HepG2 (cell line): ENCODE results near the gene GPALPP1. TPM values are rescaled to one million over a fixed set of nuclear protein-coding genes. Genes with fewer than 3 reads are reported as not detected.
A peak's percentile ranks its signal among the peaks of the same experiment; 100 is the strongest.

Source experiments
- AHR ChIP-seq: IDR thresholded peaks from 2 replicates; pipeline ENCODE4 v1.6.1; 2018; ENCODE audit warnings: missing genetic modification reagents, missing compliant biosample characterization
- CBX2 ChIP-seq, 2 experiments: fragments of 200-600 bp in 1 of 2; sonication (generic); formaldehyde crosslinking in 1 of 2; IDR thresholded peaks; 2 replicates each; pipeline versions ENCODE4 v1.7.0 to v1.8.1; 2018 to 2022; ENCODE audit warnings: low read depth in 2 of 2, low read length in 1 of 2, mild to moderate bottlenecking in 1 of 2, missing genetic modification reagents in 1 of 2
- DNMT1 ChIP-seq: sonication (generic); formaldehyde crosslinking; IDR thresholded peaks from 2 replicates; pipeline ENCODE4 v1.5.1; 2020; ENCODE audit warnings: mild to moderate bottlenecking, missing genetic modification reagents
- EEA1 ChIP-seq: sonication (generic); formaldehyde crosslinking; IDR thresholded peaks from 2 replicates; pipeline ENCODE4 v1.5.1; 2020; ENCODE audit warnings: mild to moderate bottlenecking, missing genetic modification reagents, borderline replicate concordance
- FLYWCH1 ChIP-seq: sonication (generic); formaldehyde crosslinking; IDR thresholded peaks from 2 replicates; pipeline ENCODE4 v1.8.1; 2023; ENCODE audit warnings: mild to moderate bottlenecking, missing genetic modification reagents
- GABPA ChIP-seq, 2 experiments: IDR thresholded peaks; 2 replicates each; pipeline ENCODE4 v1.6.1; 2011 to 2016; ENCODE audit warnings: low read depth in 2 of 2, low read length in 1 of 2, missing biosample characterization in 1 of 2, missing genetic modification characterization in 1 of 2
- GTF2F1 ChIP-seq: fragments of 150-350 bp; IDR thresholded peaks from 2 replicates; pipeline ENCODE4 v1.6.1; 2014; ENCODE audit warnings: low read length
- GTF3A ChIP-seq: sonication (generic); formaldehyde crosslinking; conservative IDR thresholded peaks from 2 replicates; pipeline ENCODE4 v1.4.0; 2020; ENCODE audit warnings: mild to moderate bottlenecking, missing genetic modification reagents
- MEF2D ChIP-seq: sonication (generic); formaldehyde crosslinking; IDR thresholded peaks from 2 replicates; pipeline ENCODE4 v1.5.1; 2020; ENCODE audit warnings: mild to moderate bottlenecking, missing genetic modification reagents
- PCBP1 ChIP-seq: fragments of 200-400 bp; formaldehyde crosslinking; IDR thresholded peaks from 2 replicates; pipeline ENCODE4 v1.6.1; 2017; ENCODE audit warnings: mild to moderate bottlenecking, low read depth, low read length, borderline replicate concordance
- PHF5A ChIP-seq: IDR thresholded peaks from one replicate; pipeline ENCODE4 v1.6.1; 2018; ENCODE audit warnings: low read depth, missing genetic modification reagents; ENCODE audit not compliant: unreplicated experiment
- TP53 ChIP-seq: sonication (generic); formaldehyde crosslinking; conservative IDR thresholded peaks from 2 replicates; pipeline ENCODE4 v1.4.0; 2020; ENCODE audit warnings: missing genetic modification reagents
- ZFP41 ChIP-seq: sonication (generic); formaldehyde crosslinking; IDR thresholded peaks from 2 replicates; pipeline ENCODE4 v1.4.0; 2020; ENCODE audit warnings: mild to moderate bottlenecking, missing genetic modification reagents, borderline replicate concordance
- ZNF282 ChIP-seq: fragments of 450-650 bp; IDR thresholded peaks from 2 replicates; pipeline ENCODE4 v1.6.1; 2018; ENCODE audit not compliant: partially characterized antibody
- ZNF292 ChIP-seq: sonication (generic); formaldehyde crosslinking; IDR thresholded peaks from 2 replicates; pipeline ENCODE4 v1.8.1; 2022; ENCODE audit warnings: mild to moderate bottlenecking, low read depth, missing genetic modification reagents, borderline replicate concordance
- ZNF317 ChIP-seq: sonication (generic); formaldehyde crosslinking; IDR thresholded peaks from 2 replicates; pipeline ENCODE4 v1.5.0; 2020; ENCODE audit warnings: mild to moderate bottlenecking, missing genetic modification reagents
- ZNF468 ChIP-seq: sonication (generic); formaldehyde crosslinking; IDR thresholded peaks from 2 replicates; pipeline ENCODE4 v1.8.0; 2022; ENCODE audit warnings: mild to moderate bottlenecking, moderate library complexity, missing genetic modification reagents
- ZNF547 ChIP-seq: sonication (generic); formaldehyde crosslinking; IDR thresholded peaks from 2 replicates; pipeline ENCODE4 v1.5.1; 2020; ENCODE audit warnings: mild to moderate bottlenecking, missing genetic modification reagents
- ZNF558 ChIP-seq: sonication (generic); formaldehyde crosslinking; IDR thresholded peaks from 2 replicates; pipeline ENCODE4 v1.9.0; 2022; ENCODE audit warnings: mild to moderate bottlenecking, missing genetic modification reagents, borderline replicate concordance
- ZNF749 ChIP-seq: sonication (generic); formaldehyde crosslinking; IDR thresholded peaks from 2 replicates; pipeline ENCODE4 v1.8.0; 2022; ENCODE audit warnings: mild to moderate bottlenecking, missing genetic modification reagents, moderate library complexity, borderline replicate concordance
- polyA plus RNA-seq, 8 experiments: library from polyadenylated mRNA; depleted of rRNA in 3 of 8; stranded (reverse) in 7 of 8; unstranded in 1 of 8; fragments of >200 nt; fragmentation: Illumina TruSeq in 4 of 8; extraction: Trizol in 4 of 8; gene quantifications; 2 replicates each; pipeline versions ENCODE4 v1.2.1 to v1.2.3, GENCODE V29; 2011 to 2016; ENCODE audit warnings: low read depth in 4 of 8, missing spikeins in 1 of 8, mixed read lengths in 1 of 8; ENCODE audit not compliant: insufficient read depth in 1 of 8
- total RNA-seq, 5 experiments: library from RNA; depleted of rRNA; stranded (reverse); fragments of >200 nt; fragmentation: Illumina TruSeq; extraction: Trizol; gene quantifications; 2 replicates each; pipeline ENCODE4 v1.2.3, GENCODE V29; 2016; ENCODE audit warnings: low read depth in 1 of 5
- TF ChIP-seq, protein P1 (sequence below): sonication (generic); formaldehyde crosslinking; IDR thresholded peaks from 2 replicates; pipeline ENCODE4 v1.8.1; 2023; ENCODE audit warnings: missing genetic modification reagents, mild to moderate bottlenecking, borderline replicate concordance
- TF ChIP-seq, protein P2 (sequence below): sonication (generic); formaldehyde crosslinking; IDR thresholded peaks from 2 replicates; pipeline ENCODE4 v1.9.0; 2022; ENCODE audit warnings: missing genetic modification reagents, mild to moderate bottlenecking, borderline replicate concordance
- TF ChIP-seq, protein P3 (sequence below): sonication (generic); formaldehyde crosslinking; IDR thresholded peaks from 2 replicates; pipeline ENCODE4 v1.4.0; 2020; ENCODE audit warnings: missing genetic modification reagents, borderline replicate concordance
- TF ChIP-seq, protein P4 (sequence below): sonication (generic); formaldehyde crosslinking; IDR thresholded peaks from 2 replicates; pipeline ENCODE4 v1.8.1; 2023; ENCODE audit warnings: mild to moderate bottlenecking, missing genetic modification reagents, borderline replicate concordance

Gene GPALPP1
- total and polyA plus RNA-seq, 2 of the 13 experiments (the other 11 are each of a cell fraction or from before 2014, with no cell fraction given): 12.1 to 23.1 TPM

DNA sequence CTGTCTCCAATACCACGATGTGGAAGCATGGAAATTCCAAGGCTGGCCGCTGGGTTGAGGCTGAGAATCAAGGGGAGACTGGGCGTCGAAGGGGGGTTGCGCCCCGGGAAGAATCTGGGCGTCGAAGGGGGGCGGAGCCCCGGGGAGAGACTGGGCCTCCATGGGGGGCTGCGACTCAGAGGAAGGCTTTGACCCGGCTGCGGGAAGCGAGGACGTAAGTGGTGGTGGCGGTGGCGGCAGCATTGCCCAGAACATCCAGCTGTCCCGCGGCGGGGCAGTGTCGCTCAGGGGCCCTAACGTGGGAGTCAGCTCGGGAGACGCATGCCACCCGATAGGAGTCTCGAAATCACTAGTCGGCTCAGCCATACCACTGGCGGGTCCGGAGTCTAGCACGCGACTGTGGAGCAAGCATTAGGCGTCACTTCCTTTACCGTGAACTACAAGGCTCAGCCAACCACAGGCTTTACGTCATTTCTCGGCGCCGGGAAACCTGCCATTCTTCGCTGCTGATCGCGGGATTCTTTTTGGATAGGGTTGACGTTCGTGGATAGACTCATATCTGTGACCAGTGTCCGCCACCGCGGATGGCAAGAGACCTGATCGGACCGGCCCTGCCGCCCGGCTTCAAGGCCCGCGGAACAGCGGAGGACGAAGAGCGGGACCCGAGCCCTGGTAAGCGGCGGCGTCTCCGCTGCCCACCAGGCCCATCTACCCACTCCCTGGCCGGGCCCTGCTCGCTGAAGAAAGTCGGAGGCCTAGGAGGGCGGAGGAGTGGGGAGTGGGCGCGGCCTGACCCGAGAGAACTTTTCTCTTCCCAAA is at the start of gene GPALPP1, which contains the start of gene NUFIP1 (continued):
- no peak for TF ChIP-seq ZNF292 (CRISPR knock-in tag)
- TF ChIP-seq DNMT1 (CRISPR knock-in tag): no peak
- peak; percentile 67; the same call in 1 of the 2 replicates for TF ChIP-seq ZNF558 (CRISPR knock-in tag)
- no peak for TF ChIP-seq PHF5A
- TF ChIP-seq EEA1 (CRISPR knock-in tag): 0 out of 2 replicates have a peak, but pooled peaks have one; percentile 40
- TF ChIP-seq TP53 (CRISPR knock-in tag): no peak
- TF ChIP-seq MEF2D (CRISPR knock-in tag): no peak
- TF ChIP-seq FLYWCH1 (CRISPR knock-in tag): no peak
- TF ChIP-seq, protein P1, sequence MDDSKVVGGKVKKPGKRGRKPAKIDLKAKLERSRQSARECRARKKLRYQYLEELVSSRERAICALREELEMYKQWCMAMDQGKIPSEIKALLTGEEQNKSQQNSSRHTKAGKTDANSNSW (CRISPR knock-in tag): no peak; the same call in 1 of the 2 replicates
- TF ChIP-seq GABPA (IDR thresholded peaks at IDR 0.05; ENCODE audit: low read depth, low read length): peak; percentile 75
- peak; percentile 96 for TF ChIP-seq GABPA (CRISPR knock-in tag; IDR thresholded peaks at IDR 0.05; ENCODE audit: low read depth)
- no peak for TF ChIP-seq AHR (CRISPR knock-in tag)
- TF ChIP-seq ZFP41 (CRISPR knock-in tag): no peak
- peak; percentile 73; the same call in 1 of the 2 replicates for TF ChIP-seq ZNF749 (CRISPR knock-in tag)
- TF ChIP-seq CBX2 (IDR thresholded peaks at IDR 0.05; ENCODE audit: low read depth, low read length): no peak
- TF ChIP-seq CBX2 (CRISPR knock-in tag; IDR thresholded peaks at IDR 0.05; ENCODE audit: low read depth): no peak
- TF ChIP-seq ZNF282: no peak
- TF ChIP-seq, protein P2, sequence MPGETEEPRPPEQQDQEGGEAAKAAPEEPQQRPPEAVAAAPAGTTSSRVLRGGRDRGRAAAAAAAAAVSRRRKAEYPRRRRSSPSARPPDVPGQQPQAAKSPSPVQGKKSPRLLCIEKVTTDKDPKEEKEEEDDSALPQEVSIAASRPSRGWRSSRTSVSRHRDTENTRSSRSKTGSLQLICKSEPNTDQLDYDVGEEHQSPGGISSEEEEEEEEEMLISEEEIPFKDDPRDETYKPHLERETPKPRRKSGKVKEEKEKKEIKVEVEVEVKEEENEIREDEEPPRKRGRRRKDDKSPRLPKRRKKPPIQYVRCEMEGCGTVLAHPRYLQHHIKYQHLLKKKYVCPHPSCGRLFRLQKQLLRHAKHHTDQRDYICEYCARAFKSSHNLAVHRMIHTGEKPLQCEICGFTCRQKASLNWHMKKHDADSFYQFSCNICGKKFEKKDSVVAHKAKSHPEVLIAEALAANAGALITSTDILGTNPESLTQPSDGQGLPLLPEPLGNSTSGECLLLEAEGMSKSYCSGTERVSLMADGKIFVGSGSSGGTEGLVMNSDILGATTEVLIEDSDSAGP (CRISPR knock-in tag): peak; percentile 89
- TF ChIP-seq, protein P3, sequence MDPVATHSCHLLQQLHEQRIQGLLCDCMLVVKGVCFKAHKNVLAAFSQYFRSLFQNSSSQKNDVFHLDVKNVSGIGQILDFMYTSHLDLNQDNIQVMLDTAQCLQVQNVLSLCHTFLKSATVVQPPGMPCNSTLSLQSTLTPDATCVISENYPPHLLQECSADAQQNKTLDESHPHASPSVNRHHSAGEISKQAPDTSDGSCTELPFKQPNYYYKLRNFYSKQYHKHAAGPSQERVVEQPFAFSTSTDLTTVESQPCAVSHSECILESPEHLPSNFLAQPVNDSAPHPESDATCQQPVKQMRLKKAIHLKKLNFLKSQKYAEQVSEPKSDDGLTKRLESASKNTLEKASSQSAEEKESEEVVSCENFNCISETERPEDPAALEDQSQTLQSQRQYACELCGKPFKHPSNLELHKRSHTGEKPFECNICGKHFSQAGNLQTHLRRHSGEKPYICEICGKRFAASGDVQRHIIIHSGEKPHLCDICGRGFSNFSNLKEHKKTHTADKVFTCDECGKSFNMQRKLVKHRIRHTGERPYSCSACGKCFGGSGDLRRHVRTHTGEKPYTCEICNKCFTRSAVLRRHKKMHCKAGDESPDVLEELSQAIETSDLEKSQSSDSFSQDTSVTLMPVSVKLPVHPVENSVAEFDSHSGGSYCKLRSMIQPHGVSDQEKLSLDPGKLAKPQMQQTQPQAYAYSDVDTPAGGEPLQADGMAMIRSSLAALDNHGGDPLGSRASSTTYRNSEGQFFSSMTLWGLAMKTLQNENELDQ (CRISPR knock-in tag): no peak
- no peak for TF ChIP-seq GTF2F1
- no peak for TF ChIP-seq PCBP1
- peak; percentile 63; the same call in 1 of the 2 replicates for TF ChIP-seq ZNF547 (CRISPR knock-in tag)
- TF ChIP-seq ZNF317 (CRISPR knock-in tag): peak; percentile 42; the same call in 1 of the 2 replicates
- TF ChIP-seq, protein P4, sequence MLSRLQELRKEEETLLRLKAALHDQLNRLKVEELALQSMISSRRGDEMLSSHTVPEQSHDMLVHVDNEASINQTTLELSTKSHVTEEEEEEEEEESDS (CRISPR knock-in tag): no peak
- TF ChIP-seq GTF3A (CRISPR knock-in tag): no peak
- 0 out of 2 replicates have a peak, but pooled peaks have one; percentile 36 for TF ChIP-seq ZNF468 (CRISPR knock-in tag)
